Fibroblast of villous mesenchyme (primary cell): Measurements from ENCODE around the gene CREB5. TPM values are rescaled to one million over a fixed set of nuclear protein-coding genes. Genes with fewer than 3 reads are reported as not detected.

Source experiments
- DNase-seq: peaks from one replicate; pipeline ENCODE4 v3.0.0-alpha.2; 2010; ENCODE audit warnings: low read depth
- H3K4me3 ChIP-seq: 2 replicates; pipeline ENCODE4 v1.5.1; 2011; ENCODE audit warnings: low read depth, mild to moderate bottlenecking, low read length
- total RNA-seq: library from RNA; depleted of rRNA; stranded (reverse); fragments of >200 nt; gene quantifications from 2 replicates; pipeline ENCODE4 v1.2.3, GENCODE V29; 2012
- TF ChIP-seq, protein P1 (sequence below): IDR thresholded peaks from 2 replicates; pipeline ENCODE4 v1.5.1; 2012; ENCODE audit warnings: low read depth, mild to moderate bottlenecking, low read length; ENCODE audit not compliant: insufficient read depth

The CREB5 gene
- total RNA-seq, 1 donor = 6.0 TPM

DNA sequence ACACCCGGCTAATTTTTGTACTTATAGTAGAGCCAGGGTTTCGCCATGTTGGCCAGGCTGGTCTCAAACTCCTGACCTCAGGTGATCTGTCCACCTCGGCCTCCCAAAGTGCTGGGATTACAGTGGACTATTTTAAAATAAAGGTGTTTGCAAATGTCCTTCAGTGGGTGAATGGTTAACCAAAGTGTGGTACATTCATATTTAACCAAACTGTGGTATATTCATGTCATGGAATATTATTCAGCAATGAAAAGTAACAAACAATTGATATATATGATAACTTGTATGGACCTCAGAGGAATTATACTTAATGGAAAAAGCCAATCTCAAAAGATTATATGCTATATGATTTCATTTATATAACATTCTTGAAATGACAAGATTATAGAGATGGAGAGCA, 190.0 kb downstream of the CREB5 start:
- H3K4me3 ChIP-seq = no peak overlapping the region
- TF ChIP-seq, protein P1, sequence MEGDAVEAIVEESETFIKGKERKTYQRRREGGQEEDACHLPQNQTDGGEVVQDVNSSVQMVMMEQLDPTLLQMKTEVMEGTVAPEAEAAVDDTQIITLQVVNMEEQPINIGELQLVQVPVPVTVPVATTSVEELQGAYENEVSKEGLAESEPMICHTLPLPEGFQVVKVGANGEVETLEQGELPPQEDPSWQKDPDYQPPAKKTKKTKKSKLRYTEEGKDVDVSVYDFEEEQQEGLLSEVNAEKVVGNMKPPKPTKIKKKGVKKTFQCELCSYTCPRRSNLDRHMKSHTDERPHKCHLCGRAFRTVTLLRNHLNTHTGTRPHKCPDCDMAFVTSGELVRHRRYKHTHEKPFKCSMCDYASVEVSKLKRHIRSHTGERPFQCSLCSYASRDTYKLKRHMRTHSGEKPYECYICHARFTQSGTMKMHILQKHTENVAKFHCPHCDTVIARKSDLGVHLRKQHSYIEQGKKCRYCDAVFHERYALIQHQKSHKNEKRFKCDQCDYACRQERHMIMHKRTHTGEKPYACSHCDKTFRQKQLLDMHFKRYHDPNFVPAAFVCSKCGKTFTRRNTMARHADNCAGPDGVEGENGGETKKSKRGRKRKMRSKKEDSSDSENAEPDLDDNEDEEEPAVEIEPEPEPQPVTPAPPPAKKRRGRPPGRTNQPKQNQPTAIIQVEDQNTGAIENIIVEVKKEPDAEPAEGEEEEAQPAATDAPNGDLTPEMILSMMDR = no peak
- DNase-seq = no peak

DNA sequence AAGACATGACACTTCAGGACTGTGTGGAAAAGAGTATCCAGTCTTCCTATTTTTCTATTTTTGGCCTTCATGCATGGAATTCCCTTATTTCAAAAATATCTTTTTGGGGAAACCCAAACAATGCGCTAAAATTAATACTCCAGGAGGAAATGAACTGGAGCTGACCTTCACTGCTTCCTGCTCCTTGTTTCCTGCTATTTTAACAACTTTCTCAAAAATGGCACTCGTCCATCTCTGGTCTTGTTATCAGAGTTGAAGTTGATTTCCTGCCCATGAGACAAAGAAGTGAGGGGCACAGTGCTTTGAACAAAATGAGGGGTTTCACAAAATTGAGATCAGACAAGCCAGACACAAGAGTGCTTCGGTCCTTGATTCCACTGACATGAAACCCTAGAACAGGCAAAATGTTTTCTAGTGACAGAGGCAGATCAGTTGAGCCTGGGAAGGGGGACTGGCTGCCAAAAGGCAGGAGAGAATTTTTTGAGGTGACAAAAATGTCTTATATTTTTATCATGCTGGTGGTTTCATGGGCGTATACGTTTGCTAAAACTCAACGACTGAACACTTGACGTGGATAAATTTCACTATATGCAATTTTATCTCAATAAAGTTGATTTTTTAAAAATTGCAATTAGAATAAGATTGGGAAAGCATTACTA, 193.2 kb downstream of the CREB5 start:
- TF ChIP-seq, protein P1 = no peak
- no peak overlapping the region for H3K4me3 ChIP-seq
- no peak for DNase-seq

DNA sequence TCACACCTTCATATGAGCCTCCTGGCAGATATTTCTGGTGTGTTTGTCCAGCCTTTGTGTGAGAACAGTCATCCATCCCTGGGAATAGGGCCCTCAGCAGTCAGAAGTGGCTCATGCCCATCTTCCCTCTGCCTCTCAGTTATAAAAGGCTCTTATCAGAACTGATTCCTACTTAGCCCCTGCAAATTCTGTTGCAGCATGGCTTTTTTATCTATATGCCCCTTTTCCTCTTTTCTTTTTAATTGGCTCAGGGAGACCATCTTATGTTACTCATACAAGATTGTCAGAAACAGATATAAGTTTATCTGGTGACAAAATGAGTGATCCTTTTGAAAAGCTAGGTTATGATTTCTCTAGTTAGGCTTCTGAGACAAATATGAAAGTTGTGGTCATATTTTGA, 194.1 kb downstream of the CREB5 start:
- TF ChIP-seq, protein P1 = no peak
- no peak for DNase-seq
- H3K4me3 ChIP-seq = no peak overlapping the region

DNA sequence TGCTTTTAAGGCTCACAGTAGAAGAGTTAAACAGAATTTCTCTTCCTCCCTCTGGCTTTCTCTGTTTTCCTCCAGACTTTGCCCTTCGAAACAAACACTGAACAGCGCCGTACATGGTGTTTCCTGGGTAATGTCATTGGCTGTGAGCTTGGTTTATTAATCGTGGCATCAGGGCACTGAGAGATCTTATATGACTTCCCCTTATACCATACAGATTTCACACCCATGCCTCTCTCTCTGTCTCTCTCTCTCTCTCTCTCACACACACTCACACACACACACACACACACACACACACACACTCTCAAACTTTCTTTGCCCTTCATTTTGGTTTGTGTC, 195.5 kb downstream of the CREB5 start:
- no peak overlapping the region for H3K4me3 ChIP-seq
- DNase-seq = no peak
- TF ChIP-seq, protein P1 = no peak

DNA sequence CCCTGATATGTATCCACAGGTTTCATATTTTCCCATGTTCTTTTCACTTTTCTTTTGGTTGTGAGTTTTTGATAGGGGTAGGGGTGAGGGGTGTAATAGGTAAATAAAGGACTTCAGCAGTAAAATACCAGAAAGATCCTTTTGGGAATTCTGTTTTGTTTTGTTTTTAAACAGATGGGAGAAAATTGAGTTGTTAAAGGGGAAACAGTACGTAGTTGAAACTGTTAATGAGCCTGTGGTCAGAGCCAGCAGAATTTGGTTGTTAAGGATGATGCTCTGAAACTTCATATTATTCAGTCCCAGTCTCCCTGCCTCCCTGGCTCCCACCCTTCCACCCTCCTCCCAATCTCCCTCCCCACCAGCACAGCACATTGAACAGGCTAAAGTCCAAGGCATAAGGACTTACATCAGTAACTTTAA, 195.9 kb downstream of the CREB5 start:
- H3K4me3 ChIP-seq = no peak overlapping the region
- TF ChIP-seq, protein P1 = no peak
- DNase-seq = no peak

DNA sequence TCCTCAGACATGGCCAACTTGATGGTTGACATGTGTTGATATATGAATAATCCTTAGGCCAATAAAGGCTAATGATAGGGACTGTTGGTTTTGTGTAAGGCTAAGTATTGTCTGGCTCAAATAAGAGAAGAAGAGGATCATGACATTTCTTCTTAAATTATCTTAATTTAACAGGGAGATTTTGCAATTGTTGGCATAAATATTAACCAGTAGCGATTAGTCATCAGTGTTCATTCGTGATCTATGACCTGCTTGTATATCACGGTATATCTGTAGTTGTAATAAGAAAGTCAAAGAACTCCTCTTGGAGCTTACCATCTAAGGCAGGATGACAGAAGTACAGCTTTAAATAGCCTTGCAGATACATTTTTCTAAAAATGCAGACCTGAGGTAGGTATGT, 196.4 kb downstream of the CREB5 start:
- peak; percentile 24 for DNase-seq

More for the DNA sequence above, 196.4 kb downstream of the CREB5 start:
- no peak overlapping the region for H3K4me3 ChIP-seq
- TF ChIP-seq, protein P1 = no peak
